Upper lobe of left lung (tissue), 4 donors: Measurements from ENCODE around the gene DTNB.

ENCODE experiments used
- CTCF ChIP-seq, 6 experiments: fragments of 450-650 bp in 4 of 6; fragments of 200-600 bp in 2 of 6; sonication (generic) in 2 of 6; IDR thresholded peaks; one replicate each; pipeline ENCODE4 v1.5.1; 2016 to 2019; ENCODE audit warnings: antibody characterized with exemption in 6 of 6
- EP300 ChIP-seq, 4 donors: sonication (generic); formaldehyde crosslinking; IDR thresholded peaks; one replicate each; pipeline ENCODE4 v1.5.1; 2017; ENCODE audit warnings: antibody characterized with exemption in 4 of 4, control low read depth in 2 of 4
- POLR2A ChIP-seq, 4 donors: fragments of 450-650 bp; IDR thresholded peaks; one replicate each; pipeline ENCODE4 v1.5.1; 2016 to 2017; ENCODE audit warnings: antibody characterized with exemption in 4 of 4, mild to moderate bottlenecking in 2 of 4
- POLR2AphosphoS5 ChIP-seq, 2 donors: sonication (generic); formaldehyde crosslinking; IDR thresholded peaks; one replicate each; pipeline ENCODE4 v1.5.1; 2017; ENCODE audit warnings: antibody characterized with exemption in 2 of 2

GRCh38 chr2:25438793-25439192 lies 234.6 kb downstream of the DTNB start:
- TF ChIP-seq POLR2AphosphoS5 (IDR thresholded peaks at IDR 0.05) = no peak
- no peak for TF ChIP-seq POLR2A (IDR thresholded peaks at IDR 0.05)
- TF ChIP-seq CTCF (IDR thresholded peaks at IDR 0.05) = no peak
- TF ChIP-seq EP300 (IDR thresholded peaks at IDR 0.05) = no peak
